ENCODE measurements around the gene ZNF511. TPM values are rescaled to one million over a fixed set of nuclear protein-coding genes. Genes with fewer than 3 reads are reported as not detected.
A peak's percentile ranks its signal among the peaks of the same experiment; 100 is the strongest.

The ZNF511 gene
- total and polyA plus RNA-seq, 9 of the 15 experiments (the other 6 are each of a cell fraction or from before 2014, with no cell fraction given): 0.61 to 69.3 (median 40.1) TPM

GRCh38 chr10:133357285-133358161 lies 48.8 kb downstream of the ZNF511 start, which contains the start of gene FUOM (continued):
- TF ChIP-seq ZBTB11 (CRISPR knock-in tag; IDR thresholded peaks at IDR 0.05) (peak in 2 of 3 experiments; percentile 82 to 94; a peak in 4 of 6 replicates), ZKSCAN3 (CRISPR knock-in tag; IDR thresholded peaks at IDR 0.05) (no peak), TEAD1 (CRISPR knock-in tag; IDR thresholded peaks at IDR 0.05) (peak in 1 of 2 experiments; percentile 35; a peak in 1 of 4 replicates), PREB (CRISPR knock-in tag; IDR thresholded peaks at IDR 0.05) (no peak), ZNF445 (CRISPR knock-in tag; IDR thresholded peaks at IDR 0.05; ENCODE audit: low read depth) (no peak), JUND (IDR thresholded peaks at IDR 0.05; ENCODE audit: borderline replicate concordance, low read depth, low read length) (no peak), JUND (tag; IDR thresholded peaks at IDR 0.05; ENCODE audit: borderline replicate concordance, low read depth, low read length) (no peak), KAT8 (IDR thresholded peaks at IDR 0.05; ENCODE audit: low read depth) (no peak), GATAD2B (IDR thresholded peaks at IDR 0.05; ENCODE audit: borderline replicate concordance) (no peak), POLR2A (conservative IDR thresholded peaks at IDR 0.05) (peak; percentile 60; the same call in 1 of the 2 replicates), SMAD2 (IDR thresholded peaks at IDR 0.05; ENCODE audit: low read depth, low read length) (no peak), CTCF (IDR thresholded peaks at IDR 0.05 in 2 of 3, conservative IDR thresholded peaks at IDR 0.05 in 1 of 3; ENCODE audit: insufficient read depth in 2 of 3, low read depth in 1 of 3, low read length in 3 of 3) (no peak), HMGN3 (IDR thresholded peaks at IDR 0.05; ENCODE audit: borderline replicate concordance, extremely low read depth, insufficient read length, low read depth, low read length) (no peak), TAF15 (IDR thresholded peaks at IDR 0.05; ENCODE audit: low read depth, low read length) (no peak), ZNF780A (CRISPR knock-in tag; IDR thresholded peaks at IDR 0.05) (no peak), BRD4 (IDR thresholded peaks at IDR 0.05) (no peak), EP300 (IDR thresholded peaks at IDR 0.05; ENCODE audit: low read length) (no peak), ZNF449 (CRISPR knock-in tag; IDR thresholded peaks at IDR 0.05) (no peak), HDAC8 (tag; IDR thresholded peaks at IDR 0.05) (no peak), HDAC3 (IDR thresholded peaks at IDR 0.05; ENCODE audit: borderline replicate concordance, partially characterized antibody) (no peak)

Data from K562 (cell line).